Endothelial cell of umbilical vein (primary cell): ENCODE measurements around the gene EXOC3L1. TPM values are rescaled to one million over a fixed set of nuclear protein-coding genes. Genes with fewer than 3 reads are reported as not detected.

Experiments used
- BruUV-seq: library from RNA; stranded (reverse); fragments of 400-500 nt; replicated peaks from 2 replicates; lab custom pipeline; 2021; lab: Mats Ljungman, UMichigan
- CTCF ChIA-PET: fragments of 300-600, 350-600 bp; sonication (Branson Sonifier 250); formaldehyde crosslinking; loops from one replicate; lab custom pipeline; 2021; ENCODE audit warnings: antibody characterized with exemption, inconsistent platforms; lab: Charles Lee
- POLR2A ChIA-PET: fragments of 300-600, 350-600 bp; sonication (Branson Sonifier 250); formaldehyde crosslinking; loops from one replicate; lab custom pipeline; 2021; ENCODE audit warnings: antibody characterized with exemption, inconsistent platforms; lab: Charles Lee
- DNase-seq: peaks from one replicate; pipeline ENCODE4 v3.0.0-alpha.2; 2011; ENCODE audit warnings: low read depth, low spot score
- FAIRE-seq: peaks from 2 replicates; lab custom pipeline; 2011; peaks lifted over from hg19 to GRCh38; lab: Jason Lieb, UNC
- H2AFZ ChIP-seq: 2 replicates; pipeline ENCODE4 v1.6.0; 2012; ENCODE audit warnings: low read depth, low read length, control low read depth, inconsistent platforms
- H3K27ac ChIP-seq: 2 replicates; pipeline ENCODE4 v1.5.1; 2011; ENCODE audit warnings: low read depth, mild to moderate bottlenecking, control low read depth, low read length, moderate library complexity; ENCODE audit not compliant: insufficient read depth
- H3K27me3 ChIP-seq, 2 experiments: 2 replicates each; pipeline versions ENCODE4 v1.6.0 to v1.6.1; 2011; ENCODE audit warnings: low read length in 2 of 2, mixed read lengths in 1 of 2; ENCODE audit not compliant: control insufficient read depth in 2 of 2, insufficient read depth in 2 of 2
- H3K36me3 ChIP-seq, 2 experiments: 2 replicates in 1 of 2; 3 replicates in 1 of 2; pipeline ENCODE4 v1.5.1; 2011; ENCODE audit warnings: low read length in 2 of 2, mild to moderate bottlenecking in 1 of 2, moderate library complexity in 1 of 2; ENCODE audit not compliant: control insufficient read depth in 2 of 2, insufficient read depth in 2 of 2; ENCODE audit errors: extremely low read depth in 1 of 2
- H3K4me1 ChIP-seq: 3 replicates; pipeline ENCODE4 v1.5.1; 2011; ENCODE audit warnings: mild to moderate bottlenecking, low read length; ENCODE audit not compliant: control insufficient read depth, insufficient read depth; ENCODE audit errors: extremely low read depth
- H3K4me2 ChIP-seq: 2 replicates; pipeline ENCODE4 v1.6.1; 2011; ENCODE audit warnings: low read length, control low read depth, mixed read lengths; ENCODE audit not compliant: insufficient read depth
- H3K4me3 ChIP-seq, 3 experiments: fragments of 200-600 bp in 1 of 3; sonication (generic), shearing (Covaris generic) in 1 of 3; replicated peaks in 1 of 3; 2 replicates each; pipeline ENCODE4 v1.5.1; 2011 to 2016; ENCODE audit warnings: control low read depth in 3 of 3, low read length in 3 of 3, mild to moderate bottlenecking in 2 of 3, inconsistent platforms in 1 of 3, low read depth in 1 of 3, moderate library complexity in 1 of 3; ENCODE audit not compliant: insufficient read depth in 1 of 3
- H3K79me2 ChIP-seq: 2 replicates; pipeline ENCODE4 v1.6.0; 2012; ENCODE audit warnings: low read length, inconsistent platforms; ENCODE audit not compliant: control insufficient read depth, insufficient read depth
- H3K9ac ChIP-seq: replicated peaks from 2 replicates; pipeline ENCODE3; 2011; ENCODE audit warnings: low read length, control low read depth; ENCODE audit not compliant: insufficient read depth; ENCODE audit errors: extremely low read depth
- H3K9me1 ChIP-seq: replicated peaks from 3 replicates; pipeline ENCODE4 v1.6.0; 2011; ENCODE audit warnings: mild to moderate bottlenecking, low read length; ENCODE audit not compliant: control insufficient read depth, insufficient read depth; ENCODE audit errors: extremely low read depth
- H3K9me3 ChIP-seq: replicated peaks from 2 replicates; pipeline ENCODE4 v1.5.1; 2012; ENCODE audit warnings: low read length, inconsistent platforms; ENCODE audit not compliant: control insufficient read depth, insufficient read depth
- H4K20me1 ChIP-seq: replicated peaks from 2 replicates; pipeline ENCODE3; 2011; ENCODE audit warnings: mild to moderate bottlenecking, low read length; ENCODE audit not compliant: control insufficient read depth, insufficient read depth; ENCODE audit errors: extremely low read depth
- EZH2 ChIP-seq: IDR thresholded peaks from 2 replicates; pipeline ENCODE4 v1.6.1; 2012; ENCODE audit warnings: borderline replicate concordance, low read depth, mild to moderate bottlenecking, moderate library complexity, low read length, inconsistent platforms; ENCODE audit not compliant: severe bottlenecking
- FOS ChIP-seq: IDR thresholded peaks from 2 replicates; pipeline ENCODE4 v1.6.1; 2011; ENCODE audit warnings: mild to moderate bottlenecking, low read length, moderate library complexity, borderline replicate concordance; ENCODE audit not compliant: insufficient read depth
- GATA2 ChIP-seq: IDR thresholded peaks from 2 replicates; pipeline ENCODE4 v1.7.0; 2011; ENCODE audit warnings: low read depth, mild to moderate bottlenecking, moderate library complexity, mixed read lengths, low read length; ENCODE audit not compliant: insufficient read length, insufficient read depth
- JUN ChIP-seq: IDR thresholded peaks from 2 replicates; pipeline ENCODE4 v1.6.1; 2011; ENCODE audit warnings: borderline replicate concordance, low read depth; ENCODE audit not compliant: insufficient read length, insufficient read depth
- MYC ChIP-seq: IDR thresholded peaks from one replicate; pipeline ENCODE4 v1.6.1; 2011; ENCODE audit warnings: mild to moderate bottlenecking, low read depth, low read length
- POLR2A ChIP-seq: IDR thresholded peaks from 2 replicates; pipeline ENCODE4 v1.6.1; 2012; ENCODE audit warnings: low read depth, mild to moderate bottlenecking, control low read depth, low read length
- POLR2AphosphoS5 ChIP-seq: IDR thresholded peaks from 2 replicates; pipeline ENCODE4 v1.6.1; 2012; ENCODE audit warnings: low read depth, mild to moderate bottlenecking, control low read depth, low read length, moderate library complexity; ENCODE audit not compliant: insufficient read depth
- dilution Hi-C: fragments of 300-500 bp; cut with MboI; formaldehyde crosslinking; loops from one replicate; pipeline ENCODE4 v1.15.0; 2019; ENCODE audit warnings: low sequenced_read_pairs; ENCODE audit not compliant: extremely low pct_ligation_motif_present
- intact Hi-C: fragments of 100-400 bp; cut with micrococcal nuclease; formaldehyde crosslinking; loops from one replicate; pipeline ENCODE4 v1.10.0; 2022
- polyA plus RNA-seq, 4 experiments: library from polyadenylated mRNA; depleted of rRNA in 3 of 4; stranded (reverse) in 3 of 4; unstranded in 1 of 4; fragments of >200 nt; gene quantifications; 2 replicates each; pipeline versions ENCODE4 v1.2.1 to v1.2.3, GENCODE V29; 2011 to 2012; ENCODE audit warnings: missing spikeins in 1 of 4
- total RNA-seq: library from RNA; stranded (reverse); gene quantifications from 2 replicates; pipeline ENCODE4 v1.2.3, GENCODE V29; 2021
- TF ChIP-seq, protein P1 (sequence below): IDR thresholded peaks from 2 replicates; pipeline ENCODE4 v1.6.1; 2011; ENCODE audit not compliant: insufficient read depth, insufficient read length
- TF ChIP-seq, protein P2 (sequence below), 2 donors: IDR thresholded peaks; 1 replicate in 1 of 2; 2 replicates in 1 of 2; pipeline ENCODE4 v1.5.1; 2011; ENCODE audit warnings: low read length in 2 of 2, mild to moderate bottlenecking in 2 of 2, moderate library complexity in 2 of 2, control low read depth in 1 of 2, inconsistent platforms in 1 of 2, low read depth in 1 of 2; ENCODE audit not compliant: insufficient read depth in 1 of 2; ENCODE audit errors: extremely low read depth in 1 of 2

Gene EXOC3L1
- total and polyA plus RNA-seq, 2 donors (not counting 3 experiments of a cell fraction or from before 2014, with no cell fraction given) = 10.8 to 11.6 TPM

DNA sequence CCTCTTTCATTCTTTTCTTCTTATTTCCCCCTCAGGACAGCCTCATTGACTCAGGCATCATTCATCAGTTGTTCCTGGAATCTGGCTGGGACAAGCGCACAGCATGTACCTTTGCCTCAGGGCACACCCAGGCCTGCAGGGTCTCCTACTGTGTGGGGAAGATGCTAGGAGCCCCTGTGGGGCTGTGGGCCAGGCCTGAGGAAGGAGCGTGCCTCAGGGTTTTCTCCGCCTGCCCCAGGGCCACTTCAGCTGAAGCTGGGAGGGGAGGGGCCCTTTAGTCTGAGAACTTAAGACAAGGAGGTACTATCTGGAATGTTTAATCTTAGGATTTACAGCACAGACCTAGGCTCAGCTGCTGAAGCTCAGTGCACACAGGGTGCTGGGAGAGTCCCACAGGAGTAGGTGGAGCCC is 16.9 kb upstream of the EXOC3L1 start:
- Histone ChIP-seq H3K9me1 (no peaks in the 10 kb centered on the region), H4K20me1 (no peaks in the 10 kb centered on the region), H3K9ac (no peak overlapping the region), H3K79me2 (no peaks in the 10 kb centered on the region), H3K27me3 (no peaks in the 10 kb centered on the region), H2AFZ (no peak overlapping the region), H3K36me3 (peaks cover 0 to 21% of the 10 kb centered on the region in 2 experiments), H3K9me3 (no peaks in the 10 kb centered on the region), H3K4me1 (no peaks in the 10 kb centered on the region), H3K27ac (no peak overlapping the region), H3K4me3 (no peak overlapping the region), H3K4me2 (no peak overlapping the region)
- DNase-seq (no peak), FAIRE-seq (no peak)
- CTCF ChIA-PET = interaction anchor here (0.9 kb wide), 1 partner anchor 9 kb away, joined by 3 read pairs; no protein-coding TSS in a partner anchor
- dilution Hi-C loops = no loop called here
- intact Hi-C loops = no loop called here
- TF ChIP-seq POLR2AphosphoS5 (no peak), GATA2 (no peak), POLR2A (no peak), FOS (no peak), MYC (no peak), JUN (no peak), EZH2 (no peak)
- TF ChIP-seq, protein P1, sequence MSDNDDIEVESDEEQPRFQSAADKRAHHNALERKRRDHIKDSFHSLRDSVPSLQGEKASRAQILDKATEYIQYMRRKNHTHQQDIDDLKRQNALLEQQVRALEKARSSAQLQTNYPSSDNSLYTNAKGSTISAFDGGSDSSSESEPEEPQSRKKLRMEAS = no peak
- TF ChIP-seq, protein P2, sequence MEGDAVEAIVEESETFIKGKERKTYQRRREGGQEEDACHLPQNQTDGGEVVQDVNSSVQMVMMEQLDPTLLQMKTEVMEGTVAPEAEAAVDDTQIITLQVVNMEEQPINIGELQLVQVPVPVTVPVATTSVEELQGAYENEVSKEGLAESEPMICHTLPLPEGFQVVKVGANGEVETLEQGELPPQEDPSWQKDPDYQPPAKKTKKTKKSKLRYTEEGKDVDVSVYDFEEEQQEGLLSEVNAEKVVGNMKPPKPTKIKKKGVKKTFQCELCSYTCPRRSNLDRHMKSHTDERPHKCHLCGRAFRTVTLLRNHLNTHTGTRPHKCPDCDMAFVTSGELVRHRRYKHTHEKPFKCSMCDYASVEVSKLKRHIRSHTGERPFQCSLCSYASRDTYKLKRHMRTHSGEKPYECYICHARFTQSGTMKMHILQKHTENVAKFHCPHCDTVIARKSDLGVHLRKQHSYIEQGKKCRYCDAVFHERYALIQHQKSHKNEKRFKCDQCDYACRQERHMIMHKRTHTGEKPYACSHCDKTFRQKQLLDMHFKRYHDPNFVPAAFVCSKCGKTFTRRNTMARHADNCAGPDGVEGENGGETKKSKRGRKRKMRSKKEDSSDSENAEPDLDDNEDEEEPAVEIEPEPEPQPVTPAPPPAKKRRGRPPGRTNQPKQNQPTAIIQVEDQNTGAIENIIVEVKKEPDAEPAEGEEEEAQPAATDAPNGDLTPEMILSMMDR (IDR thresholded peaks at IDR 0.05; ENCODE audit: extremely low read depth in 1 of 2, insufficient read depth in 1 of 2, low read depth in 1 of 2, low read length in 2 of 2) = no peak
- POLR2A ChIA-PET = no interaction called here
- BruUV-seq = no TSS peak
